ENCODE results near the gene AFDN.

AFDN gene

DNA sequence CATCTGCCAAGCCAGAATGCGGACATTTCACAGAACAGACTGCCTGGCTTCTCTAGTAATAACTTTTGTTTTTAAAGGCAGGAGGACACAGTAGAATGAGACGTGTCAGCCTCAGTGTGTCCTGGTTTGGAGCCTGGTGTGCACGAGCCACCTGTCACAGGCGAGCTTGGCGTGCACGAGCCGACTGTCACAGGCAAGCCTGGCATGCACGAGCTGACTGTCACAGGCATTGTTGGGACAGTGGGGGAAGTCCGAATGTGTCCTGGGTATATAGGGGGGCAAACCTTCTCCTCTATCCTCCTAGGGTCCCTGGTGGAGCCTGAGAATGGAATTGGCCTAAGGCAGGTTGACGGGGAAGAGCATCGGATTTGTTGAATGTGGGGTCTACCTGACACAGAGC lies 178.2 kb downstream of the AFDN start:
- no peak for DNase-seq (ENCODE audit: low spot score)

GRCh38 chr6:168005796-168006195 lies 179.1 kb downstream of the AFDN start:
- no peak for DNase-seq (ENCODE audit: low spot score)

DNA sequence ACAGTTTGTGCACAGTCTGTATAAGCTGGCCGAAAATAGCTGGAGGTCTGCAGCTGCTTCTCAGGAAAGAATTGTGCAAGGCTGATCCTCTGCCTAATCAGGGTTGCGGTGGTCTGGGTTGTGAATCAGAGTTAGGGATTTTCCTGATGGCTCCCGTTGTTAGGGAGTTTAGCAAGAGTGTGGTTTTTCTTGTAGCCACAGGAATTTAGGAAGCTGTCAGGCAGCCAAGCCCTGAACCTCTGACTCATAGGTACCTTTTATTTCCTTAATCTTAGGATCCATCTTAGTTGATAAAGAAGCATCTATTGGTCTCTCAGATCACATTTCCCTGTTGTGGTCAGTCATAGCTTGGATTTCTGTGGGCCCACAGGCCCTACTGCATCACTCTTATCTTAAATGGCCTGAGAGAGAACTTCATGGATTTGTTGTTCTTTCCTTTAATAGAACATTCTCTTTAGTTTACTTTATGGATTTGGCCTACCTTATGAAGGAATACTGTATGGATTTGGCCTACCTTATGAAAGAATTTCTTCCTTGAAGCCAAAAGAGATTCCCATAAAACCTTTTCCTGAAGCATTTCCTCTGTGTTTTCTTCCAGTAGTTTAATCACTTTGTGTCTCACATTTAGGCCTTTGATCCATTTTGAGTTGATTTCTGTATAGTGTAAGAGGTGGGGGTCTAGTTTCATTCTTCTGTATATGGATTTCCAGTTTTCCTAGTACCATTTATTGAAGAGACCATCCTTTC lies 181.1 kb downstream of the AFDN start:
- no peak for DNase-seq (ENCODE audit: low spot score)

GRCh38 chr6:168009331-168009730 lies 182.6 kb downstream of the AFDN start:
- DNase-seq (ENCODE audit: low spot score), result no peak

- DNase-seq (ENCODE audit: low spot score), result no peak
These were observed 184.6 kb downstream of the AFDN start for GRCh38 chr6:168011291-168011690.

DNA sequence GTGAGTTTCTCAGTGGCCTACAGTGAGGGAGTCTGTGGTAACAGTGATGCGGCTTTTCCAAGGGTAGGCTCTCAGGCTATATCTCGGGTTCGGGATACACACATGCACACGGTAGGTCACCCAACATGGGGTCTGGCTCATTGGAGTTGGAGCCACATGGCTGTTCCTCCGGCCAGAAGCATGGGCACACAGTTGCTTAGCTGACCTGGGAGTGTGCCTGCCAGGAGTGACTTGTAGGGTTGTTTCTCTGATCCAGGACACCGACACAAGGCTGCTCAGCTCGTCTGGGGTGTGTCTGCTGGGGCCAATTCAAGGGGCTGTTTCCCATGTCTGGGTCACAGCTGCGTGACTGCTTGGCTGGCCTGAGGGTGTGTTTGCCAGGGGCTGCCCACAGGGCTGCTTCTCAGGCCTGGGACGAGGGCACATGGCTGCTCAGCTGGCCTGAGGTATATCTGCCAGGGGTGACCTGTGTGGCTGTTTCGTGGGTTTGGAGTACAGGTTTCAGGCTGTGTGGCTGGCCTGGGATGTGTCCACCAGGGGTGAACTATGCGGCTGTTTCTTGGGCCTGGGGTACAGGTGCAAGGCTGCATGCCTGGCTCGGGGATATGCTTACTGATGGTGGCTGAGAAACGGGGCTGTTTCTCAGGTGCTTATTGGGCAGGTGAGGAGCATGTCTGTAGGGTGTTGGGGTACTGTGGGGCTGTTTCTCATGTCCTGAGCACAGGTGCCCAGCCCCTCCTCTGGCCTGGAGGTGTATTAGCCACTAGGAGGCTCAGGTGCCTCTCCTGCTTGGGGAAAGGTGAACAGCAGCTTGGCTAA lies 185.9 kb downstream of the AFDN start:
- DNase-seq (ENCODE audit: low spot score), result no peak

DNA sequence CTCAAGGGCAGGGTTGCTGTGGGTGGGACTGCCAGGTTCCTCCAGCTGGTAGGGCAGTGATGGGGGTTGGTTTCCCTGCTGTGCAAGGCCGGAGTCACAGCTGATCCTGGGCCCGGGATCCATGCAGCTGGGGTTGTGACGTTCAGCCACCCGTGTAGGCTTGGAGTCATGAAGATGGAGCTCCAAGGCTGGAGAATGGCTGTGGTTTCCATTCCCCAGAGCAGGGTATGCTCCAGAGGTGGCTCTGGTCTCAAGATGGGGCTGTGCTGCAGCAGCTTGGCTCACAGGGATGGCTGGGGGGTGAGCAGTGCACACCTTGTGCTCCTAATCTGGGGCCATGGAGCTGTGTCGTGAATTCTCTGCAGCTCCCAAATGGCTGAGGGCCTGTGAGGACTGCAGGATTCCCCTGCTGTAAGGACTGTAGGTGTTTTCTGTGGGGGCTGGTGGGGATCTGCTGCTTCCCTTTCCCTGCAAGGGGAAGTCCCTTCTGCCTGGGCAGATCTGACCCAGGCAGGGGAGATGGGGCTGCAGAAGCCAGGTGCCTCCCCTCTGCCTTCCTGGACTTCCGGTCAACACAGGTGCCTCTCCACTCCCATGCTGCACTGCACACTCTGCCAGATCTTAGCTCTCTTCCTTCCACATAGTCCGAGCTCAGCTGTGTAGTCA lies 186.7 kb downstream of the AFDN start:
- no peak for DNase-seq (ENCODE audit: low spot score)

- DNase-seq (ENCODE audit: low spot score), result no peak
These were observed 187.7 kb downstream of the AFDN start for GRCh38 chr6:168014428-168014827.

- DNase-seq (ENCODE audit: low spot score), result no peak
These were observed 188.3 kb downstream of the AFDN start for GRCh38 chr6:168015009-168015408.

DNA sequence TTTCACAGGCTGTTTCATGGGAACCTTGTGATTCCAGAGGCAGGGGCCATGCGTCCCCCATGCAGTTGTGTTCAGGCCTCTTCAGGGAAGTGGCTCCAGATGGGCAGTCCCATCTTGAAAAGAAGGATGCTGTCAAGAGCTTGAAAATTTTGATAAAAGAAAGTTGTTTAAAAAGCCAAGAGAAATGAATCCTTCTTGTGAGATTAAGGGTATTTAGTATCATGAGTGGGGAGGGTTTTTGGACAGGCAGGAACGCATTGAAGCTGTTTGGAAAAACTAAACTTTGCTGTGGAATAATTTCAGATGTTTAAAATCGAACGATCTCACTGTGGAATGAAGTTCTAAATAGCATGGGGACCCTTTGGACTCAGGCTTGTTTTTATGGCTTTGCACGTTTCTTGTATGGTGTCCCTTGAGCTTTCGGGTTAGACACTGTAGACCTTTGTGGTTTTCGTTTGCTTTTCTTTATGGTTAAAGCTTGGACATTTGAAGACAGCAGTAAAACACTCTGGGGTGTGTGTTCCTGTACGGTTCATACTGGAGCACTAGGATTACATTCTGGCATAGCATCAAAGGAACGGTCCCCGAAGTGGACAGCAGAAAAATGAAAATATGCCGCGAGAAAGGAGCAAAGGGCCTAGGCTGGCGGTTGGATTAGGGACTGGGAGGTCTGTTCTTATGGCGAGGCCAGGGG lies 188.9 kb downstream of the AFDN start:
- DNase-seq (ENCODE audit: low spot score), result no peak

DNA sequence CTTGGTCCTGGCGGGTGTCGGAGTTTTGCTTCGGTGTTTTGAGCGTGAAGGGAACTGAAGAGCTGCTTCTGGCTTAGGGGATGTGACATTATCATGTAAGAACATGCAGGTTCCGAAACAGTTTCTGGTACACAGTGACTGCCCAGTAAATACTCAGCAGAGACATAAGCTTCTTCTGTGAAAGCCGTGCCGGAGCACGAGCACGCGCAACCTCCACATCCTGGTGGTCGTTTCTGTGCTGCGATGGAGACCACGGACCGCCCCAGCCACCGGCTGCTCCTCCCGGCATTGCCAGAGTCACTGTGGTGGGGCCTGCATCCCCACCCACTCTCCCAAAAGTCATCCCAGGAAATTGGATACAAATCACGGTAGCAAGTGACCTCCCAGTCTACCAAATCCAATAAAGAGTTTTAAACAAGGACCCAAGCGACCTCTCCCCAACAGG lies 189.5 kb downstream of the AFDN start:
- DNase-seq (ENCODE audit: low spot score), result no peak

- DNase-seq (ENCODE audit: low spot score), result no peak
These were observed 190.2 kb downstream of the AFDN start for GRCh38 chr6:168016721-168017525.

DNA sequence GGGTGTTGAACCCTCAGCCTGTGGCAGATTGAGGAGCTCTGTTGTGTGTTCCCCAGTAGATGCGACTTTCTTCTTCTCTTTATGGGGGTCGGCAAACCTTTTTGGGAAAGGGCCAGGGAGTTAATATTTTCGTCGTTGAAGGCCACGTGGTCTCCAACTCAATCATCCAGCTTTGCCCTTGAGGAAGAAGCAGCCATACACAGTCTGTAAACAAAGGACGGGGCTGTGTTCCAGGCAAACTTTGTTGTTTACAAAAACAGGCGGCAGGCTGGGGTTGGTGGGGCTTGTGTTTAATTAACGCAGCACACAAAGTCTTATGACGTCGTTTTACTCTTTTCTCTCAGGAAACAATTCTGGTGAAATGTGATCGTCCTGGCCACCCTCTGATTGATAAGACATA lies 190.9 kb downstream of the AFDN start:
- no peak for DNase-seq (ENCODE audit: low spot score)

DNA sequence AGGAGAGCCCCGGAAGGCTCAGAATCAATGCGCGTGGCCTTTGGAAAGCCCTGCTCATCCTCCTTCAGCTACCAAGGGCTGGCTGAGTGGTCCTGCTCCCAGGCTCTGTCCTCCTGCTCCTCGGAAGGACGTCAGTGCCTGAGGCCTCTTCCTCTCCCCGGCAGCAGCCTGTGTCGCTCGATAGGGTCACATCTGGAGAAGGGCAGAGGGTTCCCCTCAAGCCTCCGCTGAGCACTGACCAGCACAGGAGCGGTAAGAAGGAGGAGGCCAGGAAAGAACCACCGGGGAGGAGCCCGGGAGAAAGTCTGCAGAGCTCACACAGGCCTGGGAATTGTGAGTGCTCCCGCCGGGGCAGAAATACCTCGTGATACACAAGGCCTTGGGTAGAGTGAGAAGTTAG lies 192.0 kb downstream of the AFDN start:
- no peak for DNase-seq (ENCODE audit: low spot score)

- no peak for DNase-seq (ENCODE audit: low spot score)
These were observed 193.5 kb downstream of the AFDN start for GRCh38 chr6:168020242-168020641.

- no peak for DNase-seq (ENCODE audit: low spot score)
These were observed 194.9 kb downstream of the AFDN start for GRCh38 chr6:168021581-168021980.

Data from CD4-positive, alpha-beta T cell treated with Interleukin-2 at 100 ng/mL for 4 hours (primary cell).